Gastroesophageal sphincter (tissue), 3 donors: ENCODE measurements around the gene TARM1.

Experiments
- CTCF ChIP-seq, 4 experiments: fragments of 200-600 bp in 2 of 4; fragments of 450-650 bp in 2 of 4; sonication (generic) in 1 of 4; IDR thresholded peaks; one replicate each; pipeline ENCODE4 v1.5.1; 2017 to 2019; ENCODE audit warnings: antibody characterized with exemption in 4 of 4, mild to moderate bottlenecking in 2 of 4, moderate library complexity in 2 of 4
- POLR2A ChIP-seq, 2 donors: fragments of 450-650 bp; IDR thresholded peaks; one replicate each; pipeline ENCODE4 v1.6.1; 2017; ENCODE audit warnings: antibody characterized with exemption in 2 of 2, mild to moderate bottlenecking in 2 of 2, moderate library complexity in 1 of 2
- POLR2AphosphoS5 ChIP-seq: sonication (generic); formaldehyde crosslinking; IDR thresholded peaks from one replicate; pipeline ENCODE4 v1.6.1; 2017; ENCODE audit warnings: antibody characterized with exemption

DNA sequence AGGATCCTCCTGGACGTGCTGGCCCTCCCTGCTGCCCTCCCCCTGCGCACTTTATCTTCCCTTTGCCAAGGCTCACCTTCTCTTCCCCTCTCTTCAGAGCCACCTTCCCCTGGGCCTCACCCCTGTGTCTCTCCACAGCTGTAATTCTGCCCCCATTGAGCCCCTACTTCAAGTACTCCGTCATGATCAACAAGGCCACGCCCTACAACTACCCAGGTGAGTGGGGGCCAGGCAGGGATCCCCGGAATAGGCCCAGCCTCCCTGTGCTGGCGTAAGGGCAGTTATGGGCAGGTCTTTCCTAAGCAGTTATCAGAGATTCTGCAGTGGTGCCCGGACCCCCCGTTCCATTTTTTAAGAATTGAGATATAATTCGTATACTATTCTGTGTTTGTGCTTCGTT is 24.6 kb upstream of the TARM1 start:
- TF ChIP-seq CTCF (IDR thresholded peaks at IDR 0.05) (no peak), POLR2A (IDR thresholded peaks at IDR 0.05) (no peak), POLR2AphosphoS5 (no peak)
